ENCODE results near the gene PMPCA.

GRCh38 chr9:136456258-136456657 is 45.8 kb downstream of the PMPCA start:
- TF ChIP-seq, protein P1, sequence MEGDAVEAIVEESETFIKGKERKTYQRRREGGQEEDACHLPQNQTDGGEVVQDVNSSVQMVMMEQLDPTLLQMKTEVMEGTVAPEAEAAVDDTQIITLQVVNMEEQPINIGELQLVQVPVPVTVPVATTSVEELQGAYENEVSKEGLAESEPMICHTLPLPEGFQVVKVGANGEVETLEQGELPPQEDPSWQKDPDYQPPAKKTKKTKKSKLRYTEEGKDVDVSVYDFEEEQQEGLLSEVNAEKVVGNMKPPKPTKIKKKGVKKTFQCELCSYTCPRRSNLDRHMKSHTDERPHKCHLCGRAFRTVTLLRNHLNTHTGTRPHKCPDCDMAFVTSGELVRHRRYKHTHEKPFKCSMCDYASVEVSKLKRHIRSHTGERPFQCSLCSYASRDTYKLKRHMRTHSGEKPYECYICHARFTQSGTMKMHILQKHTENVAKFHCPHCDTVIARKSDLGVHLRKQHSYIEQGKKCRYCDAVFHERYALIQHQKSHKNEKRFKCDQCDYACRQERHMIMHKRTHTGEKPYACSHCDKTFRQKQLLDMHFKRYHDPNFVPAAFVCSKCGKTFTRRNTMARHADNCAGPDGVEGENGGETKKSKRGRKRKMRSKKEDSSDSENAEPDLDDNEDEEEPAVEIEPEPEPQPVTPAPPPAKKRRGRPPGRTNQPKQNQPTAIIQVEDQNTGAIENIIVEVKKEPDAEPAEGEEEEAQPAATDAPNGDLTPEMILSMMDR (IDR thresholded peaks at IDR 0.05): no peak
- no peak for TF ChIP-seq CHD2 (IDR thresholded peaks at IDR 0.05; ENCODE audit: low read length, partially characterized antibody)
- TF ChIP-seq EP300 (IDR thresholded peaks at IDR 0.05; ENCODE audit: borderline replicate concordance in 1 of 2, low read depth in 1 of 2, low read length in 1 of 2): no peak
- TF ChIP-seq RAD21 (IDR thresholded peaks at IDR 0.05; ENCODE audit: low read length): no peak

Measured in SK-N-SH (cell line).